Measurements from ENCODE around the gene ANTXR2. TPM values are rescaled to one million over a fixed set of nuclear protein-coding genes. Genes with fewer than 3 reads are reported as not detected.
A peak's percentile ranks its signal among the peaks of the same experiment; 100 is the strongest.

The ANTXR2 gene
- total and polyA plus RNA-seq, 2 donors from 2014 or later: 10.6 to 33.1 TPM

- H3K27ac ChIP-seq (ENCODE audit: low read depth in 2 of 2, low read length in 2 of 2): no peak overlapping the region
- TF ChIP-seq CTCF (IDR thresholded peaks at IDR 0.05; ENCODE audit: borderline replicate concordance, extremely low read depth, insufficient read depth): no peak
- H3K9me3 ChIP-seq (ENCODE audit: control insufficient read depth in 2 of 3, insufficient read depth in 1 of 3, low read length in 3 of 3): no peaks in the 10 kb centered on the region
- intact Hi-C loops (cut with DNase I): no loop called here
- H3K4me1 ChIP-seq (ENCODE audit: control insufficient read depth in 2 of 3, insufficient read depth in 2 of 3, low read depth in 1 of 3, low read length in 3 of 3): no peaks in the 10 kb centered on the region
- DNase-seq (no peak), FAIRE-seq (no peak)
- H3K36me3 ChIP-seq (ENCODE audit: control insufficient read depth in 2 of 3, insufficient read depth in 3 of 3, low read length in 3 of 3): peaks cover 0 to 5% (median 0%) of the 10 kb centered on the region in 3 donors
- no peaks in the 10 kb centered on the region for H3K27me3 ChIP-seq (ENCODE audit: control insufficient read depth, insufficient read depth, low read length)
- no peak overlapping the region for H3K4me3 ChIP-seq (ENCODE audit: low read length in 3 of 3)
- H3K9ac ChIP-seq (ENCODE audit: low read length in 3 of 3): no peak overlapping the region
Measured at GRCh38 chr4:79979785-79980437, 93.1 kb downstream of the ANTXR2 start.

GRCh38 chr4:79977131-79977840 is 95.7 kb downstream of the ANTXR2 start:
- no peak for FAIRE-seq

GRCh38 chr4:79964400-79965211 is 108.4 kb downstream of the ANTXR2 start:
- H3K36me3 ChIP-seq (ENCODE audit: control insufficient read depth in 2 of 3, insufficient read depth in 3 of 3, low read length in 3 of 3): no peaks in the 10 kb centered on the region
- H3K27me3 ChIP-seq (ENCODE audit: control insufficient read depth, insufficient read depth, low read length): no peaks in the 10 kb centered on the region
- no peak overlapping the region for H3K27ac ChIP-seq (ENCODE audit: low read depth in 2 of 2, low read length in 2 of 2)
- peak; percentile 51 to 82 (median 71) for DNase-seq
- intact Hi-C loops (cut with DNase I): no loop called here
- H3K4me3 ChIP-seq (ENCODE audit: low read length in 3 of 3): peak overlapping the region in 2 of 3 donors; percentile 21 to 45
- no peaks in the 10 kb centered on the region for H3K9me3 ChIP-seq (ENCODE audit: control insufficient read depth in 2 of 3, insufficient read depth in 1 of 3, low read length in 3 of 3)
- H3K9ac ChIP-seq (ENCODE audit: low read length in 3 of 3): peak overlapping the region in 1 of 3 donors; percentile 1
- no peaks in the 10 kb centered on the region for H3K4me1 ChIP-seq (ENCODE audit: control insufficient read depth in 2 of 3, insufficient read depth in 2 of 3, low read depth in 1 of 3, low read length in 3 of 3)
- no peak for TF ChIP-seq CTCF (IDR thresholded peaks at IDR 0.05; ENCODE audit: borderline replicate concordance, extremely low read depth, insufficient read depth)
- FAIRE-seq: no peak

More at GRCh38 chr4:79977131-79977840, 95.7 kb downstream of the ANTXR2 start:
- no peaks in the 10 kb centered on the region for H3K9me3 ChIP-seq (ENCODE audit: control insufficient read depth in 2 of 3, insufficient read depth in 1 of 3, low read length in 3 of 3)
- no peak for DNase-seq
- H3K27me3 ChIP-seq (ENCODE audit: control insufficient read depth, insufficient read depth, low read length): no peaks in the 10 kb centered on the region
- no peak overlapping the region for H3K4me3 ChIP-seq (ENCODE audit: low read length in 3 of 3)
- no peak overlapping the region for H3K27ac ChIP-seq (ENCODE audit: low read depth in 2 of 2, low read length in 2 of 2)
- no peak overlapping the region for H3K9ac ChIP-seq (ENCODE audit: low read length in 3 of 3)
- no peak for TF ChIP-seq CTCF (IDR thresholded peaks at IDR 0.05; ENCODE audit: borderline replicate concordance, extremely low read depth, insufficient read depth)
- intact Hi-C loops (cut with DNase I): no loop called here
- H3K36me3 ChIP-seq (ENCODE audit: control insufficient read depth in 2 of 3, insufficient read depth in 3 of 3, low read length in 3 of 3): peaks cover 0 to 5% (median 0%) of the 10 kb centered on the region in 3 donors
- H3K4me1 ChIP-seq (ENCODE audit: control insufficient read depth in 2 of 3, insufficient read depth in 2 of 3, low read depth in 1 of 3, low read length in 3 of 3): no peaks in the 10 kb centered on the region
